ENCODE results near the gene PRMT1.
A peak's percentile ranks its signal among the peaks of the same experiment; 100 is the strongest.

- TF ChIP-seq CTCF (IDR thresholded peaks at IDR 0.05; ENCODE audit: low read depth, low read length, missing input control) (peak; percentile 17), FOXA1 (IDR thresholded peaks at IDR 0.05) (no peak), EGR1 (IDR thresholded peaks at IDR 0.05; ENCODE audit: low read depth in 2 of 2) (no peak), RAD21 (IDR thresholded peaks at IDR 0.05) (no peak)
Measured at GRCh38 chr19:49684251-49684982, 7.3 kb downstream of the PRMT1 start.

Data from liver (tissue), 3 donors.